HG02981 (cell line): ENCODE results near the gene VSTM2B.
"Not testable (repeated sequence)": the region's sequence is repeated elsewhere in the genome, so short reads cannot be mapped to it uniquely, and the experiment has no call there.

Experiments used
- ATAC-seq: cut with Tn5 transposase; IDR thresholded peaks from one replicate; pipeline ENCODE4 v1.9.1; 2021; ENCODE audit warnings: mild to moderate bottlenecking, moderate library complexity; ENCODE audit not compliant: unreplicated experiment

VSTM2B gene

DNA sequence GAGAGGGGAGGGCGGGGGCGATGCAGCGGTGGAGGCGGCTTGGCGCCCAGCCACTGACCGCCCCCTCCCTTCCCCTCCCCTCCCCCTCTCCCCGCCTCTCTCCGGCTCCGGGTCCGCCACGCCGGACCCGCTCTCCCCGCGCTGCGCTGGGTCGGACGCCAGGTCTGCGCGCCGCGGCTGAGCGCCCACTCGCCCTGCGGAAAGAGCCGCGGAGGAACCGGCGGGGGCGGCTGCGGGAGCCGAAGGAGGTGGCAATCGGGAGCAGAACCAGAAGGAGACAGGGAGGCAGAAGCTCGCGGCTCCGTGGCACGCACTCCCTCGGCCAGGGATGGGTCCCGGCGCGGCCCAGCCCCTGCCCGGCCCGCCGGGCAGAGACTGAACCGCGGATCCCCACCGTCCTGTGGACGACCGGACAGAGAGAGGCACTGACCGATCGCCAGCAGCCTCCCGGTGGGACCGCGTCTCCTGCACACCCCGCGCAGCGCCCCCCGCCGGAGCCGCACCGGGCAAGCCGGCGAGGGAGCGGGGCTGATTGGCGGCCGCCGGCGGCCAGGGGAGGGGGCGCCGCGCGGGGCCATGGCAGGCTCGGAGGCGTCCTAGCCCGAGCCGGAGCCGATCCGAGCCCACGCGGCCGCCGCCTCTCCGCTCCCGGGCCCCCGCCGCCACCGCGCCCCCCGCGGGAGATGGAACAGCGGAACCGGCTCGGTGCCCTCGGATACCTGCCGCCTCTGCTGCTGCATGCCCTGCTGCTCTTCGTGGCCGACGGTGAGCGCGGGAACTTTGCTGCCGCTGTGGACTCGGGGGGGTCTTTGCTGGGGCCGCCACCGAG lies at the start of gene VSTM2B:
Gene VSTM2B, plus strand, starts transcription at position 94 of the 829 bp plus-strand sequence. Its CDS starts 590 bp downstream, at position 684.
- ATAC-seq, result no peak

- ATAC-seq, result no peak
Measured at GRCh38 chr19:29476528-29476927, 49.3 kb upstream of the VSTM2B start.

- no peak for ATAC-seq
Measured at GRCh38 chr19:29477831-29478577, 47.8 kb upstream of the VSTM2B start.

DNA sequence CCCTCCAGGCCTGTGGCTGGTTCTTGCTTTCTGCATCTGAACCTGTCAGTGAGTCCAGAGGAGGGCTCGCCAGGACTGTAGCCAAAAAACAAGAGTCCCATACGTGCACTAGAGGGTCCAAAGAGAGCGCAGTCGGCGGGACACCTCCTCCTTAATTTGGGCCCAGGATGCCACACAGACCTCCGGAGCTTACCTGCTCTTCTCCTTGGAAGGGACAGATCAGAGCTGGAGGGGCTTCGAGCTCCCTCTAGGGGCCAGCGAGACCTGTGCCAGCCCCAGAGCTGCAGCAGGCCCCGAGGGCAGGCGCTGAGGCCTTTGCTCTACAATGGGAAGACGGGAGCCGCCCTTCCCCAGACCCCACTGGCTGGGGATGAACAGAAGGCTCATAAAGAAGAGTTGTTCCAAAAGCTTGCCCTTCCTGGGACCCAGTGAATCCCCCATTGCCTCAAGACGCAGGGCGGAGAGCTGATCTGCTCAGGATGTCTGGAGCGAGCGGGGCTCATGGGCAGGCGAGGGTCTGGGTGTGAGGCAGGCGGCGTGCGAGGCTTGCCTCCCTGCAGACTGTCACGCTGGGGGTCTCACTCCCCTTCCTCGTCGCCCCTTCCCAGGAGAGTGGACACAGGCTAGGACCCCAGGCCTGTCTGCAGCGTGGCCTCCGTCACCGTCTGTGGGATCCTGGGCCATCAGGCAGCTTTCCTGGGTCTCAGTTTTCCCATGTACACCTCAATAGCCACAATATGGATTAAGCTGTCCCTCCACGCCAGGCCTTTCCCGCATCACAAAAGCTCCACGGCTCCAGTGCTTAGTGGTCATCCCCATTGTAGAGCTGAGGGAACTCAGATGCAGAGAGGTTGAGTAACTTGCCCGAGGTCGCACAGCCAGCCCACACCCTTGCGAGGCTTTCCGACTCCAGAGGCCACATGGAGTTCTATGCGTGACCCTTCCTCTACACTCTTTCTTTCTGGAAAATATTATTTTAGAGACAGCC lies 46.9 kb upstream of the VSTM2B start:
- no peak for ATAC-seq

- no peak for ATAC-seq
Measured at GRCh38 chr19:29479941-29480340, 45.9 kb upstream of the VSTM2B start.

GRCh38 chr19:29480507-29480906 lies 45.3 kb upstream of the VSTM2B start:
- no peak for ATAC-seq

GRCh38 chr19:29482855-29483640 lies 42.7 kb upstream of the VSTM2B start:
- no peak for ATAC-seq

DNA sequence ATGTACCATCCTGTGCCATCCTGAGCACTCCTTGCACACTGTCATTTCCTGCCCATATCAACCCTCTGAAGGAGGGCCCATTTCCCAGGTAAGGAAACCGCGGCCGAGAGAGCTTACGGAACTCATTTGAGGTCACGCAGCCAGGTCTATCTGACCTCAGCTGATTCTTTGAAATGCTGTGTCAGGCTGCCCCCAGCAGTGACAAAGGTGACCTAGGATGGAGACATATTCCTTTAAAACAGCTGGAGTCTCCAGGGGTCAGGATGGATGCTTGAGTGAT lies 42.2 kb upstream of the VSTM2B start:
- no peak for ATAC-seq

DNA sequence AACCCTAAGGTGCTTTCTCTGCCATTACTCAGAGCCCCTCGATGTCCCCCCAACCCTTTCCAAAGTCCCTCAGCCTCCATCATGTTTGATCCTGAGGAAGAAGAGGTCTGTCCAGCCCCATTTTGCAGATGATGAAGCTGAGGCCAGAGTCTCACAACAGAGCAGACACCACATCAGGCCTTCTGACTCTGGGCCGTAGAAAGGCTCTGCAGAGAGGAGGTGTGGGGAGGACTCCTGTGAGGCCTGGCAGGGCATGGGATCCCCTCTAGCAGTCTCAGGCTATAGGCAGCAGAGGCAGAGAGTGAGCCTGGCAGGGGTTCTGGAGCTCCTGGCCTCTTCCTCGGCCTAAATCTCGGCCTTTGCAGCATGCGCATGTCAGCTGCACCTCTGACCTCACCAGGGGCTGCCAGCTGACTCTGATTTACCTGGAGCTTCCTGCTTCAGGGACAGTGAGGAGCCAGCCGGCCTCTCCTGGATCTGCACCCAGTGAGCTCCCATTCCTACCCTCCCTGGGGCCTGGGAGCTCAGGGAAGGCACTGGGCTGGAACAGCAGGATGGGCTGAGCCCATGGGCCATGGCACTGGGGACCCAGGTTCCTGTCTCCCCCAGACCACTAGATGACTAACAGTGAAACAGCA lies 41.7 kb upstream of the VSTM2B start:
- no peak for ATAC-seq

- ATAC-seq, result no peak
Measured at GRCh38 chr19:29484876-29485275, 40.9 kb upstream of the VSTM2B start.

DNA sequence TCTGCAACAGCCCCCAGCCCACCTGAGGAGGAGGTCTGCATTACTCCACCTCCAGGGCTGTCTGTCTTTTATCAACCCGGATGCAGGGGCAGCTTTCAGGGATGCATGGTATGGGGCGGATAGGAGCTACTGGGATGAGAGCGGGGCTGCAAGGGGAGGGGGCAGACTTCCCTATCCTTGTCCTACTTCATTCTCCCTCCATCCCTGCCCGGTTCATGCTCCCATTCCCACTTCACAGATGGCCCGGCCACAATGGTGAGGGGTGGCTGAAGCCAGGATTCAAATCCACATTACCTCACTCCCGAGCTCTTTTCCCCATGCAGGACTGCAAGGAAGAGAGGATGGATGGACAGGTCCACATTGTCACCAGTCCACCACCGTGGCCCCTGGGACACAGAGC lies 40.5 kb upstream of the VSTM2B start:
- no peak for ATAC-seq

- ATAC-seq, result not testable (repeated sequence)
Measured at GRCh38 chr19:29486961-29487360, 38.8 kb upstream of the VSTM2B start.

- no peak for ATAC-seq
Measured at GRCh38 chr19:29487432-29487831, 38.4 kb upstream of the VSTM2B start.

- ATAC-seq, result no peak
Measured at GRCh38 chr19:29488316-29488715, 37.5 kb upstream of the VSTM2B start.

DNA sequence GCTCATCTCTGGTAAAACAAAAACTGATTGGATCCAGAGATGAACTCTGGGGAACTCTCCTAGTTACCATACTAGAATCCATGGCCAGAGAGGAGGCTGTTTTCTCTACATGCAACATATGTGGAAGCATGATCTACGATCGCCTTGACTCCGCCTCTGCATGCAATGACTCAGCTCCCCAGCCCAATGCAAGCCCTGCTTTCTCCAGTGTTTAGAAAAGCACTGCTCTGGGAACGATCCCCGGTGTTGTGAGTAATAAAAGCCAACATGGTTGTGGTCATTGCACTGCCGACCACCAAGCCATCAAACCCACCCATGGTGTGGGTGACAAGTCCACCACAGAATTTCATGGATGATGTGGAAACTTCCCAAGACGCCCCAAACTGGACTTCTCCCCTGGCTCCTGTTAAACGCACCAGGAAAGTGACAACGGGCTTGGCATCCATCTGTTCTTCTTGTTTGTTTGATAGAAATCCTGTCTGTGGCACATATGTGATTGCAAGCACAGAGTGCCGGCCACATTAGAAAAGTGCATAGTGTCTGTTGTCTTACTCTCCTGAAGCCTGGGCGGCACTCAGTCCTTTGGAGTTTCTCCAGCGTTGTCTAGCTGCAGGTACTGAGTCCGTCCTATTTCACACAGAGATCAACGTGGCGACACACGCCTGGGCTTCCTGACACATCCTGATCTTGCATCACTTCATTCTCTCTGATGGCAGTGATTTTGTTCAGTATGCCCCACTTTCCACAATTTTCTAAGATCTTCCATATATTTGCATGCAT lies 36.4 kb upstream of the VSTM2B start:
- no peak for ATAC-seq

GRCh38 chr19:29491491-29491890 lies 34.3 kb upstream of the VSTM2B start:
- no peak for ATAC-seq

DNA sequence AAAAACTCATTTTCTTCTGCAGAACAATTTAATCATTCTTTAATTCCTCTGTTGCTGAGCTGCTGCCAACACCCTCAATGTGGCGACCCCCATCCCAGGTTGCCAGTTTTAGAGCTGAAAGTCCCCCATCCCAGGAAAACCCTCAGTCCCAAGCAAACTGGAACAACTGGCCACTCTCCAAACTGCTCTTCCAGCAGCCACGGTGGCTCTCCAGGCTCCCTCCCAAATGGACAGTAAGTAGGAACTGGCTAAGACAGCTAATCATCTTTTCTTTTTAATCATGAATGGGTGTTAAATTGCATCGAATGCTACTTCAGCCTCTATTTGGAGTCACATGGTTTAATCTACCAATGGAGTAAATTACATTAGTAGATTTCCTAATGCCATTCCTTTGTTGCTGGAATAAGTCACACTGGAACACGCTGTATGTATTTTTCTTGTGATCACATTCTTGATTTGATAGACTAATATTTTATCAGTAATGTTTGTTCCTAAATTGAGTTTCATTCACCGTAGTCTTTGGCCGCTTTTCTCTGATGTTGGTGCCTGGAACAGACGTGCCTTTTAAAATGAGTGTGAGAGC lies 33.7 kb upstream of the VSTM2B start:
- no peak for ATAC-seq

DNA sequence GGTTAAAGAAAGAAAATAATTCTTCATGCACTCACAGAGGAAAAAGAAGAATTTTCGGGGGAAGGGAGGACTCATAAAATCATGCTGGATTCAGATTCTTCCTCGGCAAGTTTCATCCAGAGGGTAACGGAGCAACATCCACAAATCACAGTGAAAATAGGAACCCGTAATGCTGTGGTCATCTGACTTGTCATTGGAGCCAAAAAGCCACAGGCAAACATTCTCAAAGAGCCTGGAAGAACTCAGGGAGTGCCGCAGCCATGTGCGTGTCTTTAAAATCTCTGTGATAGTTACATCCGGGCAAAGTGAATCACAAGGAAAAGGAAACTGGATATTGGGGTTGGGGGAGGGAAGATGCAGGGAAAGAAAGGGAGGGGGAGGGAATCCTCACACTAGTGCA lies 33.0 kb upstream of the VSTM2B start:
- ATAC-seq, result no peak

- ATAC-seq, result no peak
Measured at GRCh38 chr19:29495091-29495490, 30.7 kb upstream of the VSTM2B start.
